HG03097 (cell line): ENCODE measurements around the gene RSBN1L.
"Not testable (repeated sequence)": the region's sequence is repeated elsewhere in the genome, so short reads cannot be mapped to it uniquely, and the experiment has no call there.

Experiments
- ATAC-seq: cut with Tn5 transposase; IDR thresholded peaks from one replicate; pipeline ENCODE4 v1.9.1; 2021; ENCODE audit not compliant: unreplicated experiment, low FRiP score

RSBN1L gene

GRCh38 chr7:77765481-77765880 lies 69.2 kb downstream of the RSBN1L start:
- no peak for ATAC-seq

- no peak for ATAC-seq
Observed at GRCh38 chr7:77765906-77766800, 69.9 kb downstream of the RSBN1L start.

GRCh38 chr7:77766801-77767605 lies 70.7 kb downstream of the RSBN1L start:
- no peak for ATAC-seq

GRCh38 chr7:77770316-77770715 lies 74.1 kb downstream of the RSBN1L start:
- no peak for ATAC-seq

GRCh38 chr7:77771901-77772300 lies 75.6 kb downstream of the RSBN1L start:
- no peak for ATAC-seq

- no peak for ATAC-seq
Observed at GRCh38 chr7:77778535-77778934, 82.3 kb downstream of the RSBN1L start.

GRCh38 chr7:77782383-77782782 lies 86.1 kb downstream of the RSBN1L start:
- ATAC-seq: no peak

- ATAC-seq: no peak
Observed at GRCh38 chr7:77783111-77783510, 86.9 kb downstream of the RSBN1L start.

GRCh38 chr7:77783545-77783944 lies 87.3 kb downstream of the RSBN1L start:
- ATAC-seq: no peak

- ATAC-seq: not testable (repeated sequence)
Observed at GRCh38 chr7:77784426-77784825, 88.2 kb downstream of the RSBN1L start.

- ATAC-seq: no peak
Observed at GRCh38 chr7:77786018-77786417, 89.8 kb downstream of the RSBN1L start.

- ATAC-seq: no peak
Observed at GRCh38 chr7:77786741-77787140, 90.5 kb downstream of the RSBN1L start.

GRCh38 chr7:77788327-77788902 lies 92.2 kb downstream of the RSBN1L start:
- ATAC-seq: no peak

GRCh38 chr7:77791336-77791735 lies 95.1 kb downstream of the RSBN1L start:
- no peak for ATAC-seq

GRCh38 chr7:77791956-77792355 lies 95.7 kb downstream of the RSBN1L start:
- ATAC-seq: no peak

- ATAC-seq: no peak
Observed at GRCh38 chr7:77794000-77794399, 97.7 kb downstream of the RSBN1L start.

GRCh38 chr7:77796109-77796508 lies 99.8 kb downstream of the RSBN1L start:
- no peak for ATAC-seq

- no peak for ATAC-seq
Observed at GRCh38 chr7:77796960-77797359, 100.7 kb downstream of the RSBN1L start.

- ATAC-seq: peak; percentile 18
Observed at GRCh38 chr7:77797734-77798393, 101.6 kb downstream of the RSBN1L start.

- ATAC-seq: peak; percentile 91
Observed at GRCh38 chr7:77798394-77799077, 102.3 kb downstream of the RSBN1L start, which contains the start of the genes PHTF2 and TMEM60. PHTF2 (plus strand) TSS chr7:77798773. TMEM60 (minus strand) TSS chr7:77798434; CDS start chr7:77794373, 4,061 bp downstream.
